NCI-H526 treated with DMSO at 0.1 percent for 48 hours (cell line): Measurements from ENCODE around the gene LPIN1.

Experiments used
- DNase-seq: peaks from one replicate; lab custom pipeline; 2025; lab: John Stamatoyannopoulos, UW

LPIN1 gene

GRCh38 chr2:11762799-11763461, 16.5 kb downstream of the LPIN1 start:
- DNase-seq: no peak

GRCh38 chr2:11764359-11764758, 17.9 kb downstream of the LPIN1 start:
- DNase-seq: no peak

GRCh38 chr2:11764920-11765319, 18.5 kb downstream of the LPIN1 start:
- no peak for DNase-seq

DNA sequence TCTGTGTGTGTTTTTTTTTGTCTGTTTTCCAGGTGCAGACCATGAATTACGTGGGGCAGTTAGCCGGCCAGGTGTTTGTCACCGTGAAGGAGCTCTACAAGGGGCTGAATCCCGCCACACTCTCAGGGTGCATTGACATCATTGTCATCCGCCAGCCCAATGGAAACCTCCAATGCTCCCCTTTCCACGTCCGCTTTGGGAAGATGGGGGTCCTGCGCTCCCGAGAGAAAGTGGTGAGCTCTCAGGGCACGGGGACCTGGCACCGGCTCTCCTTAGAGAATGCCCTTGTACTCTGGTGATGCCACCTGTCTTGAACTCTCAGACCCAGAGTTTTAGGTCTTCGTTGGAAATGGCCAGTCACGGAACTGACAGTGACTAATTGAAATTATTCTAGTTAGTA, 19.1 kb downstream of the LPIN1 start:
- DNase-seq: no peak

- no peak for DNase-seq
These were observed 19.6 kb downstream of the LPIN1 start for GRCh38 chr2:11766016-11766415.

GRCh38 chr2:11767779-11768178, 21.3 kb downstream of the LPIN1 start:
- DNase-seq: no peak

- DNase-seq: no peak
These were observed 22.5 kb downstream of the LPIN1 start for GRCh38 chr2:11768946-11769345.

GRCh38 chr2:11769516-11769915, 23.1 kb downstream of the LPIN1 start:
- DNase-seq: no peak

GRCh38 chr2:11770531-11771188, 24.2 kb downstream of the LPIN1 start:
- DNase-seq: no peak

DNA sequence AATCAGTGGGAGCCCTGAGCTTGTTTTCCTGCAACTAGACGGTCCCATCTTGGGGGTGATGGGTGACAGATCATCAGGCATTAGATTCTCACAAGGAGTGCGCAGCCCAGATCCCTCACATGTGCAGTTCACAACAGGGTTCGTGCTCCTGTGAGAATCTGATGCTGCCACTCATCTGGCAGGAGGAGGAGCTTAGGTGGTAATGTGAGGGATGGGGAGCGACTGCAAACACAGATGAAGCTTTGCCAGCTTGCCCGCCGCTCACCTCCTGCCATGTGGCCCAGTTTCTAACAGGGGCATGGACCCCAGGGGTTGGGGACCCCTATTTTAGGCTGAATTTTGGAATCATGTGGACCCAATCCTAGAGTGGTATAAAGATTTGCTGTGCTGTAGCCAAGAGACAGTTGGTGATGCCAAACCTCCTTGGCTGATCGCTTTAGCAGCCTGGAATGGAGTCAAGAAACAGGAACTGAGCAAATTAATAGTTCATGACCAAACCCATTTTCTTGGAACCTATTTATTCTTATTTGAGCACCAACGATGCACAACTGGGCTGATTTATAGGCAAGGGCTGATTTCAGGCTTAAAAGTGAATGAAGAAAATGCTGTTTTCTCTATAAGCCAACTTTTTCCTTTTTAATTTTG, 25.7 kb downstream of the LPIN1 start:
- DNase-seq: no peak

GRCh38 chr2:11773111-11773510, 26.7 kb downstream of the LPIN1 start:
- DNase-seq: no peak

DNA sequence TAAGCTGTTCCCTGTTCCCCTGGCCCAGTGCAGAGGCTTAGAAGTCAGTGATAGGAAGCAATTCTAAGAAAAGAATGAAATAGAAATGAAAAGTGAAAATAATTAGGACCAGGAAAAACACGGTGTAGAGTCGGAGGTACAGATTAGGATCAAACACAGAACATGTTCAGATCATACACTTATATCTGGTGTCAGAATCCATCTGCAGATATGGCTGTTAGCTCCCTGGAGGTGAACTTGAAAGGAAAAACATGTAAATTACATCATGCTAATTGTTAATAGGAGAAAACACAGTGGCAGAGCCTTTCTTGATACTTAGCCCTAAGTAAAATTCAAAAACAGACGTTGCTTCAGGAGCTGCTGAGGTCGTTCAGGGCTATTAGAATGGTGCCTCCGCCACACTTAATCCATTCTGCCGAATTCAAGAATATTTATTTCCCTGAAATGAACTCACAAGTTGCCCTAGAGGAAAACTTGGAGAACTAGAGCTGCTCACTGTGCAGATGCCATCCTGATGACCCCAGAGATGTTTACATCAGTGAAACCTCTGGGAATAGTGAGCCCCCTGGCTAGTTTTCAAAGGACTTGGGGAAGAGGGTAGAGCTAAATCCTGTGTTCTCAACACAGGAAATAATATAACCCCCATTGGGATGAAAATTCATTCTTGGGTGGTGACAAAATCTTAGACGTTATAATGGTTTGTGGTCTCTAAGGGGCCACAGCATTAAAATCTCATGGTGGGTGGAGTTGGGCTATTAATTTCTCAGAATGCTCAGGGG, 27.5 kb downstream of the LPIN1 start:
- DNase-seq: no peak

DNA sequence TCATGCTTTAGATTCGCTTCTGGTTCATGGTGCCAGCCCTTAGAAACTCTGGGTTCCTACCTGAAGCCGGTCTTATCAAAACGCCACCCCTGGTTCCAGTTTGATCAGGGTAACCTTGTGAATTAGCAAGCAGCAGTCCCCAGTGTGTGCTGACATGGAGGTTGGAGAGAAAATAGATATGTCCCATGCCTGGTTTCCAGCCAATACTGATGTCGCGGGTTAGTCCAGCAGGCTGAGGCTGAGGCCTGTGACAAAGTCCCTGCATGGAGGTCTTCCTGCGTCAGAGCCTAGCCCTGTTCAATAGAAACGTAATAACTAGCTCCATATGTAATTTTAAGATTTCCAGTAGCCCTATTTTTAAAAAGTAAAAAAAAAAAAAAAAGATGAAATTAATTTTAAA, 28.2 kb downstream of the LPIN1 start:
- DNase-seq: no peak

- no peak for DNase-seq
These were observed 29.0 kb downstream of the LPIN1 start for GRCh38 chr2:11775384-11775783.

GRCh38 chr2:11777066-11777782, 30.8 kb downstream of the LPIN1 start:
- DNase-seq: peak; percentile 21

DNA sequence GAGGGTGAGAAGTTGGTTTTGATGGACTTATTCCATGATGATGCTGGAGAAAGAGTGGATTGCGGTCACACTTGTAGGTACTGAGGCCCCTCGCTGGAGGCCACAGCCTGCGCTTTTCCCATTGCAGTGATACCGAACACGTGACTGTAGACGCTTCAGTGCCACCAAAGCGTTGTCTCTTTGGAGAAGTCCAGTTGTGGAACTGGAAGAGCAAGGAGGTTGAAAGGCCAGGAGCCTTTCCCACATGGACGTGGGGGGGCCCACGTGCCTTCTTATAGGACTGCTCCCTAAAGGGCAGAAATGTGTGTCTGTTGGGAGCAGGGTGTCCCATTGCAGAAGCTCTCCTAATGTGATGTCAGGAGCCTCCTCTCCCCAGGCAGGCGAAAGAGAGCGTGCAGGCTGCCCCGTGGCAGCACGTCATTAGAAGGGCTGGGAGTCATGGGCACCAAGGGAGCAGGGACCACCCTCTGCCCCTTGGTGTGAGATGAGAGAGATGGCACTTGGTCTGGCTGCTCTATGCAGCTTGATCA, 31.5 kb downstream of the LPIN1 start:
- DNase-seq: no peak

DNA sequence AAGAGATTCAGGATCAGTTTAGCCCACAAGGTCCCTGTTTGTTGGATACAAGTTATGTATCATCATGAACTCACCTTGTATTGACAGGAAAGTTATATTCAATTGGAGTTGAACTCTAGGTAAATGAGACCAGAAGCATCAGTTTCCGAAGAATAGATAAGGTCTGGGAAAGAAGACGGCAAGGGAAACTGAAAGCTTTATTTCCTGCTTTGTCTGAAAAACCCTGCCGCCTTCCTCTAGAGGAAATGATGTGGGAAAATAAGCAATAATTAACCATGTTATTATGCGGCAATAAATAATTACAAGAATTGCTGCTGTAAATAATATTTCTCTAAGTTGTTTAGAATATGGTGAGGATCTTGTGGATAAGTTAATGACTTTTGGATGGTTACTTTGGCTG, 32.0 kb downstream of the LPIN1 start:
- DNase-seq: no peak

DNA sequence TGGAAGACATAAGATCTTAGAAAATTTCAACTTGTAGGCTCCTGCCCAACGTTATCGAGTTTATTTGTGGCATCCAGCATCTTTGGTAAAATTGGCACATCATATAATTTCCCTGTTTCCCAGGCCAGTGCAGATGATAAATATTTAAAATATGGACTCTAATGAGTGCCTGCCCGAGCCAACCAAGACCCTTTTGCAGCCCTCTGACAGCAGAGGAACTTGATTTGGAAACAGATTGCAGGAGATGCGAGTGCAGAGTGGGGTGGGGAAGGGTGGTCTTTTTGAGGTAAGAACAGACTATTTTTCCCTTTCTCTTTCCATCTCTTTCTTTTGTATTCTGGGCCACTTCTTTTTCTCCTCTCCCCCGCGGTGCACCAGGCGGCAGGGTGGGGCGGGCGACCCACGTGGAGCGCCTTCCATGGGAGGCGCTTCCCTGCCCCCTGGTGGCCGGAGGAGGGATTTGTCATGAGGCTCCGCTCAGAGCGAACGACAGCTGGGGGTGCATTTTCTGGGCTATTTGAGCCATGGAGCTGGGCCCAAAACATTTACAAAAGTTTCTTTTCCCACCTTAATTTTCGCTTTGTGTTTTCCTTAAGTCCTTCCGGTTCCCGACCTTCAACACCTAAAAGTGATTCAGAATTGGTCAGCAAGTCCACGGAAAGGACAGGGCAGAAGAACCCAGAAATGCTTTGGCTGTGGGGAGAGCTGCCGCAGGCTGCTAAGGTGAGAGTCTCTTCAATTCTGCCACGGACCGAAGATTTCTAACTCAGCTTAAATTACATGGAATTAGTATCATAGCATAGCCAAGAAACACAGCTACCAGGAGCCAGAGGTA, 32.7 kb downstream of the LPIN1 start:
- peak; percentile 10 for DNase-seq

- DNase-seq: no peak
These were observed 35.2 kb downstream of the LPIN1 start for GRCh38 chr2:11781602-11782001.

DNA sequence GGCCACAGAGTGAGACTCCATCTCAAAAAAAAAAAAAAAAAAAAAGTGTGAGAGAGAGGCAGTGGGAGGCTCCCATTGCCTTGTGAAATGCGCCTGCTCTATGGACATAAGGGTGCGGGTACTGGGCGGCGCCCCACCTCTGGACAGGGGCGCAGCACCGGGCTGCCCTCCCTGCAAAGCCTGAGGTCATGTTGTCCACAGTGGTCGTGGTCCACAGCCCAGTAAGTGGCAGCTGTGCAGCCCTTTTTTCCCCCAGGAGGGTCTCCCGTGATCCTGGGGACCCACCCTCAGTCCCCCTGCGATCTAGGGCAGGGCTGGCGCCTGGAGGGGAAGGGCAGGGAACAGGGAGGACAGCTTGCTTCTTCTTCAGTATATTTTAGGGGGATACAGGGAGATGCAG, 37.8 kb downstream of the LPIN1 start:
- no peak for DNase-seq
